Activated naive CD4-positive, alpha-beta T cell treated with anti-CD3 and anti-CD28 coated beads, Interleukin-2, amount 50 U/mL, for 16 hours (primary cell): Measurements from ENCODE around the gene TRIM68.

Source experiments
- DNase-seq: peaks from one replicate; pipeline ENCODE4 v3.0.0-alpha.2; 2020

Gene TRIM68

GRCh38 chr11:4607781-4608666 lies at the start of gene TRIM68:
Gene TRIM68 (minus strand): TSS chr11:4608231. CDS start chr11:4605504, 2,727 bp downstream.
- DNase-seq: peak; percentile 96

GRCh38 chr11:4654635-4655369 lies 46.8 kb upstream of the TRIM68 start:
- DNase-seq: no peak

GRCh38 chr11:4647766-4648165 lies 39.7 kb upstream of the TRIM68 start:
- DNase-seq: no peak

- no peak for DNase-seq
These were observed 37.9 kb upstream of the TRIM68 start for GRCh38 chr11:4645974-4646373.

GRCh38 chr11:4644233-4644632 lies 36.2 kb upstream of the TRIM68 start:
- no peak for DNase-seq

GRCh38 chr11:4643682-4644081 lies 35.7 kb upstream of the TRIM68 start, which contains the start of gene OR51E1:
Gene OR51E1 (plus strand): TSS chr11:4643982. CDS start chr11:4652527, 8,545 bp downstream.
- DNase-seq: no peak

- no peak for DNase-seq
These were observed 35.0 kb upstream of the TRIM68 start for GRCh38 chr11:4643076-4643475.

GRCh38 chr11:4642043-4642442 lies 34.0 kb upstream of the TRIM68 start:
- DNase-seq: no peak

- DNase-seq: no peak
These were observed 33.5 kb upstream of the TRIM68 start for GRCh38 chr11:4641501-4641900.

- no peak for DNase-seq
These were observed 31.9 kb upstream of the TRIM68 start for GRCh38 chr11:4639931-4640330.

GRCh38 chr11:4637662-4638047 lies 29.6 kb upstream of the TRIM68 start:
- no peak for DNase-seq

GRCh38 chr11:4636962-4637661 lies 29.1 kb upstream of the TRIM68 start, which contains the start of gene OR51D1:
Gene OR51D1 (plus strand): TSS chr11:4637477. CDS start chr11:4639791, 2,314 bp downstream.
- peak; percentile 68 for DNase-seq

GRCh38 chr11:4636136-4636535 lies 28.1 kb upstream of the TRIM68 start:
- no peak for DNase-seq

GRCh38 chr11:4626207-4627099 lies 18.4 kb upstream of the TRIM68 start:
- peak; percentile 19 for DNase-seq

GRCh38 chr11:4619514-4619913 lies 11.5 kb upstream of the TRIM68 start:
- no peak for DNase-seq

- DNase-seq: no peak
These were observed 7.9 kb upstream of the TRIM68 start for GRCh38 chr11:4615856-4616444.

- DNase-seq: no peak
These were observed 4.0 kb upstream of the TRIM68 start for GRCh38 chr11:4611986-4612385.

- DNase-seq: no peak
These were observed 2.4 kb upstream of the TRIM68 start for GRCh38 chr11:4610258-4610935.

- DNase-seq: no peak
These were observed 935 bp downstream of the TRIM68 start for GRCh38 chr11:4607096-4607495.

GRCh38 chr11:4606231-4607015 lies 1.6 kb downstream of the TRIM68 start:
- no peak for DNase-seq
